Measurements from ENCODE around the gene ARHGEF12. TPM values are rescaled to one million over a fixed set of nuclear protein-coding genes. Genes with fewer than 3 reads are reported as not detected.
"Not testable (repeated sequence)": the region's sequence is repeated elsewhere in the genome, so short reads cannot be mapped to it uniquely, and the experiment has no call there.

ARHGEF12 gene
- total RNA-seq, 1 experiment from 2014 or later: 41.0 TPM

- POLR2A ChIA-PET (ENCODE audit: unreplicated experiment): no interaction called here
Observed at GRCh38 chr11:120501976-120502755, 166.0 kb downstream of the ARHGEF12 start.

GRCh38 chr11:120503529-120503928 lies 167.3 kb downstream of the ARHGEF12 start:
- CTCF ChIA-PET; H3K36me3 ChIP-seq (ENCODE audit: low read depth, low read length); H3K4me3 ChIP-seq (ENCODE audit: low read length); H3K79me2 ChIP-seq (ENCODE audit: low read length); H3K9me3 ChIP-seq (ENCODE audit: low read length); H4K20me1 ChIP-seq (ENCODE audit: low read length); H3F3A ChIP-seq (ENCODE audit: low read length, unreplicated experiment); H3K4me2 ChIP-seq (ENCODE audit: low read length); H3K9ac ChIP-seq (ENCODE audit: low read length); H3K27ac ChIP-seq (ENCODE audit: low read length); DNase-seq; H3K9me2 ChIP-seq (replicated peaks; ENCODE audit: low read length); POLR2A ChIA-PET (ENCODE audit: unreplicated experiment); ATAC-seq; H2AFZ ChIP-seq (ENCODE audit: low read length); BruUV-seq (replicated peaks); H3K4me1 ChIP-seq (ENCODE audit: insufficient read depth, low read length): not testable (repeated sequence)
- peaks cover 59% of the 10 kb centered on the region for H3K27me3 ChIP-seq (ENCODE audit: low read length)
- intact Hi-C loops (cut with micrococcal nuclease): loop anchor here (10.0 kb wide), 1 partner anchor 301 kb away; no protein-coding TSS in a partner anchor

More at GRCh38 chr11:120501976-120502755, 166.0 kb downstream of the ARHGEF12 start:
- no TSS peak for BruUV-seq (replicated peaks)
- H3K27ac ChIP-seq (ENCODE audit: low read length): no peak overlapping the region
- H3K36me3 ChIP-seq (ENCODE audit: low read depth, low read length): no peaks in the 10 kb centered on the region
- no peak for ATAC-seq
- H3K4me3 ChIP-seq (ENCODE audit: low read length): no peak overlapping the region
- no peak overlapping the region for H3K9ac ChIP-seq (ENCODE audit: low read length)
- H3K4me1 ChIP-seq (ENCODE audit: insufficient read depth, low read length): no peaks in the 10 kb centered on the region
- CTCF ChIA-PET: no interaction called here
- no peak overlapping the region for H3K4me2 ChIP-seq (ENCODE audit: low read length)
- no peaks in the 10 kb centered on the region for H3K79me2 ChIP-seq (ENCODE audit: low read length)
- H2AFZ ChIP-seq (ENCODE audit: low read length): no peak overlapping the region
- intact Hi-C loops (cut with micrococcal nuclease): loop anchor here (2.0 to 10.0 kb wide), 2 partner anchors 167 to 303 kb away; no protein-coding TSS in a partner anchor
- H3F3A ChIP-seq (ENCODE audit: low read length, unreplicated experiment): no peaks in the 10 kb centered on the region
- TF ChIP-seq EZH2phosphoT487 (IDR thresholded peaks at IDR 0.05; ENCODE audit: borderline replicate concordance, low read length) (no peak), CTCF (conservative IDR thresholded peaks at IDR 0.05; ENCODE audit: low read depth, low read length) (no peak), EZH2 (IDR thresholded peaks at IDR 0.05; ENCODE audit: low read length, unreplicated experiment) (no peak)
- H4K20me1 ChIP-seq (ENCODE audit: low read length): no peaks in the 10 kb centered on the region
- no peaks in the 10 kb centered on the region for H3K9me2 ChIP-seq (replicated peaks; ENCODE audit: low read length)
- DNase-seq: no peak
- H3K27me3 ChIP-seq (ENCODE audit: low read length): peaks cover 47% of the 10 kb centered on the region
- no peaks in the 10 kb centered on the region for H3K9me3 ChIP-seq (ENCODE audit: low read length)

GRCh38 chr11:120505801-120506425 lies 169.7 kb downstream of the ARHGEF12 start:
- Histone ChIP-seq H3K36me3 (ENCODE audit: low read depth, low read length) (no peaks in the 10 kb centered on the region), H3K27me3 (ENCODE audit: low read length) (peaks cover 65% of the 10 kb centered on the region), H3K79me2 (ENCODE audit: low read length) (no peaks in the 10 kb centered on the region), H3K27ac (ENCODE audit: low read length) (no peak overlapping the region), H3F3A (ENCODE audit: low read length, unreplicated experiment) (no peaks in the 10 kb centered on the region), H3K9me3 (ENCODE audit: low read length) (no peaks in the 10 kb centered on the region), H3K4me1 (ENCODE audit: insufficient read depth, low read length) (no peaks in the 10 kb centered on the region), H3K9ac (ENCODE audit: low read length) (no peak overlapping the region), H3K9me2 (replicated peaks; ENCODE audit: low read length) (no peaks in the 10 kb centered on the region), H4K20me1 (ENCODE audit: low read length) (no peaks in the 10 kb centered on the region), H3K4me2 (ENCODE audit: low read length) (no peak overlapping the region), H3K4me3 (ENCODE audit: low read length) (no peak overlapping the region), H2AFZ (ENCODE audit: low read length) (no peak overlapping the region)
- no TSS peak for BruUV-seq (replicated peaks)
- no peak for DNase-seq
- TF ChIP-seq EZH2 (IDR thresholded peaks at IDR 0.05; ENCODE audit: low read length, unreplicated experiment) (no peak), EZH2phosphoT487 (IDR thresholded peaks at IDR 0.05; ENCODE audit: borderline replicate concordance, low read length) (no peak), CTCF (conservative IDR thresholded peaks at IDR 0.05; ENCODE audit: low read depth, low read length) (no peak)
- intact Hi-C loops (cut with micrococcal nuclease): loop anchor here (10.0 kb wide), 1 partner anchor 299 kb away; no protein-coding TSS in a partner anchor
- ChIA-PET CTCF (interaction anchor here (0.7 kb wide), 1 partner anchor 270 kb away, joined by 3 read pairs; no protein-coding TSS in a partner anchor), POLR2A (ENCODE audit: unreplicated experiment) (no interaction called here)
- no peak for ATAC-seq
